ENCODE data around the gene CELF5. TPM values are rescaled to one million over a fixed set of nuclear protein-coding genes. Genes with fewer than 3 reads are reported as not detected.

The CELF5 gene
- total RNA-seq, 1 experiment from 2014 or later, result 2.5 TPM

DNA sequence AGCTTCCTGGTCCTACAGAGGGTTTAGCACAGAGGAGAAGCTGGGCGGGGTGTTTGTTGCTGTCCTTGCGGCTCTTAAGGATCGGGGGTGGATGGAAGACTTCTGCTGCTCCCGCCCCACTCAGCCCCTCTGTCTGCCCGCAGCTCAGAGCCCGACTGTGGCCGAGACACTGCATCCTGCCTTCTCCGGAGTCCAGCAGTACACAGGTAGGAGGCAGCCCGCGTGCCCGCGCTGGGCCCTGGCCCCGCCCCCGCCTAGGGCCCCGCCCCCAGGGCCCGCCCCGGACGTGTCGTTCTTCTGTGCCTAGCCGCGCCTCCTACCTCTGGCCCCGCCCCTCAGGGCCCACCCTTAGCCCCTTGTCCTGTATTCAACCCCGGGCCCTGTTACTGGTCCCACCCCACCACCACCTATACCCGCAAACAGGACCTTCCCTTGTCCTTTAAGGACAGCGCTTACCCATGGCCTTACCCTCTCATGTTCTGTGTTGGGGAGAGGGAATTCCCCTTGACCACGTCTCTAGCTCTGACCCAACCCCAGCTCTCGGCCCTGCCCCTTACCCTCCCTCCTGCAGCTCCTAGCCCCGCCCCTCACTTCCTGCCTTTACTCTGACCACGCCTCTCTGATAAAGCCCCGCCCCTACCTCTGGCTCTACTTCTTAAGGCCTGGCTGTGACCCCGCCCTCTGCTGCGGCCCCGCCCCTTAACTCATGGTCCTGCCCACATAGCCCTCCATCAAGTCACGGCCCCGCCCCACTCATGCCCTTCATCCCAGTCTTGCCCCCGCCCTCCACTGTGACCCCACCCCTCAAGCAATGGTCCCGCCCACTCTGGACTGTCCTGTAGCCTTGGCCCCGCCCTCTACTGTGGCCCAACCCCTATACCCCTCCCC, 60.5 kb downstream of the CELF5 start:
- POLR2A ChIA-PET, result interaction anchor here (1.0 to 1.6 kb wide), 4 partner anchors 9 to 335 kb away, joined by 3 to 59 read pairs (median 4); no protein-coding TSS in a partner anchor

More for the DNA sequence above, 60.5 kb downstream of the CELF5 start:
- CTCF ChIA-PET, result interaction anchor here (0.6 to 2.6 kb wide), 7 partner anchors 9 to 423 kb away, joined by 3 to 44 read pairs (median 5); partner anchors contain the start of gene TJP3
- ATAC-seq (peak; percentile 86), DNase-seq (ENCODE audit: low read depth, low spot score) (peak; percentile 96)
- Histone ChIP-seq H3K4me1 (ENCODE audit: control insufficient read depth in 1 of 2, insufficient read depth in 2 of 2, low read length in 2 of 2) (peaks cover 11 to 29% of the 10 kb centered on the region in 2 experiments), H3K36me3 (ENCODE audit: control insufficient read depth in 1 of 2, insufficient read depth in 2 of 2, low read length in 2 of 2) (no peaks in the 10 kb centered on the region), H3K79me2 (ENCODE audit: insufficient read depth, low read length) (no peaks in the 10 kb centered on the region), H2AFZ (ENCODE audit: low read depth, low read length, poor library complexity, severe bottlenecking) (no peak overlapping the region), H3K9me3 (ENCODE audit: control insufficient read depth in 1 of 2, insufficient read depth in 1 of 2, low read depth in 1 of 2, low read length in 2 of 2) (no peaks in the 10 kb centered on the region), H3K4me3 (replicated peaks in 1 of 2; ENCODE audit: low read depth in 1 of 2, low read length in 2 of 2) (peak overlapping the region; percentile 43 to 53), H3K27me3 (ENCODE audit: insufficient read depth, low read length) (no peaks in the 10 kb centered on the region), H3K9ac (ENCODE audit: low read length) (peak overlapping the region; percentile 72), H3K4me2 (ENCODE audit: low read length) (peak overlapping the region; percentile 88), H4K20me1 (ENCODE audit: insufficient read depth) (no peaks in the 10 kb centered on the region), H3K9me2 (ENCODE audit: insufficient read depth) (no peaks in the 10 kb centered on the region), H3K27ac (ENCODE audit: low read depth, low read length) (peak overlapping the region; percentile 81)
- intact Hi-C loops (cut with micrococcal nuclease), result no loop called here
- TF ChIP-seq CBX3 (IDR thresholded peaks at IDR 0.05; ENCODE audit: low read depth) (no peak), POLR2AphosphoS5 (IDR thresholded peaks at IDR 0.05; ENCODE audit: low read depth, low read length) (peak; percentile 92), RAD21 (IDR thresholded peaks at IDR 0.05; ENCODE audit: low read depth) (no peak), TCF7L2 (IDR thresholded peaks at IDR 0.05; ENCODE audit: borderline replicate concordance, extremely low read depth, insufficient read depth, insufficient read length) (no peak), POLR2A (IDR thresholded peaks at IDR 0.05; ENCODE audit: borderline replicate concordance, extremely low read depth, insufficient read depth, insufficient read length) (peak; percentile 54), EZH2phosphoT487 (IDR thresholded peaks at IDR 0.05; ENCODE audit: borderline replicate concordance) (no peak), ELF1 (IDR thresholded peaks at IDR 0.05; ENCODE audit: borderline replicate concordance, low read depth) (no peak), JUND (IDR thresholded peaks at IDR 0.05) (no peak), EZH2 (IDR thresholded peaks at IDR 0.05) (no peak), CEBPB (IDR thresholded peaks at IDR 0.05; ENCODE audit: low read depth) (no peak)
- TF ChIP-seq, protein P1, sequence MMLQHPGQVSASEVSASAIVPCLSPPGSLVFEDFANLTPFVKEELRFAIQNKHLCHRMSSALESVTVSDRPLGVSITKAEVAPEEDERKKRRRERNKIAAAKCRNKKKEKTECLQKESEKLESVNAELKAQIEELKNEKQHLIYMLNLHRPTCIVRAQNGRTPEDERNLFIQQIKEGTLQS (IDR thresholded peaks at IDR 0.05), result no peak
- TF ChIP-seq, protein P2, sequence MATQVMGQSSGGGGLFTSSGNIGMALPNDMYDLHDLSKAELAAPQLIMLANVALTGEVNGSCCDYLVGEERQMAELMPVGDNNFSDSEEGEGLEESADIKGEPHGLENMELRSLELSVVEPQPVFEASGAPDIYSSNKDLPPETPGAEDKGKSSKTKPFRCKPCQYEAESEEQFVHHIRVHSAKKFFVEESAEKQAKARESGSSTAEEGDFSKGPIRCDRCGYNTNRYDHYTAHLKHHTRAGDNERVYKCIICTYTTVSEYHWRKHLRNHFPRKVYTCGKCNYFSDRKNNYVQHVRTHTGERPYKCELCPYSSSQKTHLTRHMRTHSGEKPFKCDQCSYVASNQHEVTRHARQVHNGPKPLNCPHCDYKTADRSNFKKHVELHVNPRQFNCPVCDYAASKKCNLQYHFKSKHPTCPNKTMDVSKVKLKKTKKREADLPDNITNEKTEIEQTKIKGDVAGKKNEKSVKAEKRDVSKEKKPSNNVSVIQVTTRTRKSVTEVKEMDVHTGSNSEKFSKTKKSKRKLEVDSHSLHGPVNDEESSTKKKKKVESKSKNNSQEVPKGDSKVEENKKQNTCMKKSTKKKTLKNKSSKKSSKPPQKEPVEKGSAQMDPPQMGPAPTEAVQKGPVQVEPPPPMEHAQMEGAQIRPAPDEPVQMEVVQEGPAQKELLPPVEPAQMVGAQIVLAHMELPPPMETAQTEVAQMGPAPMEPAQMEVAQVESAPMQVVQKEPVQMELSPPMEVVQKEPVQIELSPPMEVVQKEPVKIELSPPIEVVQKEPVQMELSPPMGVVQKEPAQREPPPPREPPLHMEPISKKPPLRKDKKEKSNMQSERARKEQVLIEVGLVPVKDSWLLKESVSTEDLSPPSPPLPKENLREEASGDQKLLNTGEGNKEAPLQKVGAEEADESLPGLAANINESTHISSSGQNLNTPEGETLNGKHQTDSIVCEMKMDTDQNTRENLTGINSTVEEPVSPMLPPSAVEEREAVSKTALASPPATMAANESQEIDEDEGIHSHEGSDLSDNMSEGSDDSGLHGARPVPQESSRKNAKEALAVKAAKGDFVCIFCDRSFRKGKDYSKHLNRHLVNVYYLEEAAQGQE (IDR thresholded peaks at IDR 0.05; ENCODE audit: low read depth), result no peak
- TF ChIP-seq, protein P3, sequence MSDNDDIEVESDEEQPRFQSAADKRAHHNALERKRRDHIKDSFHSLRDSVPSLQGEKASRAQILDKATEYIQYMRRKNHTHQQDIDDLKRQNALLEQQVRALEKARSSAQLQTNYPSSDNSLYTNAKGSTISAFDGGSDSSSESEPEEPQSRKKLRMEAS (IDR thresholded peaks at IDR 0.05), result no peak
- RAD21 ChIA-PET (ENCODE audit: low non-redundant PET in 1 of 2, low total read pairs in 2 of 2, uncharacterized antibody in 2 of 2, unreplicated experiment in 2 of 2), result interaction anchor here (0.6 to 1.6 kb wide), 3 partner anchors 9 to 123 kb away, joined by 3 to 13 read pairs (median 9); no protein-coding TSS in a partner anchor
- BruUV-seq (replicated peaks), result no TSS peak

All from HCT116 (cell line).